Measurements from ENCODE around the gene CTCF.
"Not testable (repeated sequence)": the region's sequence is repeated elsewhere in the genome, so short reads cannot be mapped to it uniquely, and the experiment has no call there.

CTCF gene

DNA sequence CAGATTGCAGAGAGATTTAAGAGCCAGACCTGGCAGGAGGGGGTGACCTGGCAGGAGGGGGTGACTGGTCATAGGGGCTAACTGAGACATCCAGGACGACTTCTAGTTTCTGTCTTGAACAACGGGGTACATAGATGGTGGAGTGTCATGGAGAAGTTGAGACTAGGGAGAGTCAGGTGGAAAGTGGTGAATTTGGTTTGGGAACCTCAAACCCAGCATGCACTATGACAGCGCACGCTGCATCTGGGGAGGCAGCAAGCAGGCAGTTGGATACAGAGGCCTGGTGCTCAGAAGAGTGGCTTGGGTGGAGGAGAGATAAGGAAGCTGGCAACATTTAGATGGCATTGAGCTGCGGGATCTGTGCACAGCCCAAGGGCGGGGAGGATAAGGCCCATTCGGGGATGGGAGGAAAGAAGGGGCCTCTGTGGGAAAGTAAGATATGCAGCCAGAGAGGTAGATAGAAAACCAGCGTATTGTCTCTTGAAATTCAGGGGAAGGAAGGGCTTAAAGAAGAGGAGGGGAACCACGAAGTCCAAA is 29.2 kb upstream of the CTCF start:
- no peak for DNase-seq (ENCODE audit: extremely low spot score)
- TF ChIP-seq L3MBTL2 (conservative IDR thresholded peaks at IDR 0.05) (no peak), FOXA1 (IDR thresholded peaks at IDR 0.05) (no peak), FOXM1 (IDR thresholded peaks at IDR 0.05; ENCODE audit: borderline replicate concordance) (no peak), LEF1 (IDR thresholded peaks at IDR 0.05; ENCODE audit: borderline replicate concordance) (no peak)
- ChIA-PET POLR2A (interaction anchor here (1.0 kb wide), 1 partner anchor 360 kb away, joined by 3 read pairs; the partner anchor contains the start of gene PSKH1), CTCF (interaction anchor here (1.5 to 1.9 kb wide), 2 partner anchors 12 to 14 kb away, joined by 5 to 7 read pairs; no protein-coding TSS in a partner anchor)

DNA sequence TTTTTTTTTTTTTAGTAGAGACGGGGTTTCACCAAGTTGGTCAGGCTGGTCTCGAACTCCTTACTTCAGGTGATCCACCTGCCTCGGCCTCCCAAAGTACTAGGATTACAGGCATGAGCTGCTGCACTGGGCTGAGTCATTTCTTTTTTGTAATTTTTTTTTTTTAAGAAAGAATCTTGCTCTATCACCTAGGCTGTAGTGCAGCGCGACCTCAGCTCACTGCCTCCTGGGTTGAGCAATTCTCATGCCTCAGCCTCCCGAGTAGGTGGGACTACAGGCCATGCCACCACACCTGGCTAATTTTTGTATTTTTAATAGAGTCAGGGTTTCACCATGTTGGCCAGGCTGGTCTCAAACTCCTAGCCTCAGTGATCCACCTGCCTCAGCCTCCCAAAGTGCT is 28.3 kb upstream of the CTCF start:
- POLR2A ChIA-PET; CTCF ChIA-PET; DNase-seq (ENCODE audit: extremely low spot score): not testable (repeated sequence)

- ChIA-PET POLR2A (no interaction called here), CTCF (no interaction called here)
- TF ChIP-seq ZNF384 (IDR thresholded peaks at IDR 0.05), result no peak
- TF ChIP-seq FOXA1 (IDR thresholded peaks at IDR 0.05), result no peak
- TF ChIP-seq, protein P1, sequence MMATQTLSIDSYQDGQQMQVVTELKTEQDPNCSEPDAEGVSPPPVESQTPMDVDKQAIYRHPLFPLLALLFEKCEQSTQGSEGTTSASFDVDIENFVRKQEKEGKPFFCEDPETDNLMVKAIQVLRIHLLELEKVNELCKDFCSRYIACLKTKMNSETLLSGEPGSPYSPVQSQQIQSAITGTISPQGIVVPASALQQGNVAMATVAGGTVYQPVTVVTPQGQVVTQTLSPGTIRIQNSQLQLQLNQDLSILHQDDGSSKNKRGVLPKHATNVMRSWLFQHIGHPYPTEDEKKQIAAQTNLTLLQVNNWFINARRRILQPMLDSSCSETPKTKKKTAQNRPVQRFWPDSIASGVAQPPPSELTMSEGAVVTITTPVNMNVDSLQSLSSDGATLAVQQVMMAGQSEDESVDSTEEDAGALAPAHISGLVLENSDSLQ (IDR thresholded peaks at IDR 0.05), result no peak
- no peak for TF ChIP-seq HDGF (IDR thresholded peaks at IDR 0.05; ENCODE audit: borderline replicate concordance)
- TF ChIP-seq FOXM1 (IDR thresholded peaks at IDR 0.05; ENCODE audit: borderline replicate concordance), result no peak
- no peak for TF ChIP-seq LEF1 (IDR thresholded peaks at IDR 0.05; ENCODE audit: borderline replicate concordance)
- TF ChIP-seq ARNT (IDR thresholded peaks at IDR 0.05), result no peak
- no peak for TF ChIP-seq SUZ12 (IDR thresholded peaks at IDR 0.05)
- TF ChIP-seq NFRKB (IDR thresholded peaks at IDR 0.05), result no peak
- no peak for TF ChIP-seq FOXK2 (IDR thresholded peaks at IDR 0.05)
- TF ChIP-seq ELF4 (IDR thresholded peaks at IDR 0.05), result no peak
- no peak for TF ChIP-seq SP1 (IDR thresholded peaks at IDR 0.05)
- no peak for TF ChIP-seq TARDBP (IDR thresholded peaks at IDR 0.05)
- TF ChIP-seq CTBP1 (IDR thresholded peaks at IDR 0.05; ENCODE audit: borderline replicate concordance), result no peak
- no peak for TF ChIP-seq BHLHE40 (IDR thresholded peaks at IDR 0.05; ENCODE audit: borderline replicate concordance)
- no peak for TF ChIP-seq L3MBTL2 (conservative IDR thresholded peaks at IDR 0.05)
- DNase-seq (ENCODE audit: extremely low spot score), result no peak
Observed at GRCh38 chr16:67534431-67534830, 27.9 kb upstream of the CTCF start.

- CTCF ChIA-PET, result no interaction called here
- TF ChIP-seq ELF4 (IDR thresholded peaks at IDR 0.05) (no peak), SP1 (IDR thresholded peaks at IDR 0.05) (no peak), ZNF384 (IDR thresholded peaks at IDR 0.05) (no peak), CTBP1 (IDR thresholded peaks at IDR 0.05; ENCODE audit: borderline replicate concordance) (no peak), TARDBP (IDR thresholded peaks at IDR 0.05) (no peak)
- POLR2A ChIA-PET, result no interaction called here
- no peak for DNase-seq (ENCODE audit: extremely low spot score)
Observed at GRCh38 chr16:67535201-67535600, 27.1 kb upstream of the CTCF start.

DNA sequence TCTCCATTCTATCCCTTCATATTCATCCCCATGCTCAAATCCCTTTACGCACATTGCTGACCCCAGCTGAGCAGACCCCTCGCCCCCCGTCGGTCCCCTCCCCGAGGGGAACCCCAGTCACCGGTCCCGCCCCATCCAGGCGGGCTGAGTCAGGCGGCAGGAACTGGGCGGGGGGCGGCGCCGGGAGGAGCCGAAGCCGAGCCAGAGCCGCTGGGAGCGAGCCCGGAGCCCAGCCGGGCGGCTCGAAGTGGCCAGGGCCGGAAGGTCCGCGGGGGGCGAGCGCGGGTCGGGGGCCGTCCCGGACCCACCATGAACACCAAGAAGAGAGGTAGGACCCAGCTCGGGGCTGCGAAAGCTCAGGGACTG is 25.1 kb upstream of the CTCF start:
- POLR2A ChIA-PET, result no interaction called here
- TF ChIP-seq, protein P1 (IDR thresholded peaks at IDR 0.05), result no peak
- no peak for TF ChIP-seq ARNT (IDR thresholded peaks at IDR 0.05)
- TF ChIP-seq BHLHE40 (IDR thresholded peaks at IDR 0.05; ENCODE audit: borderline replicate concordance), result no peak
- no peak for TF ChIP-seq FOXA1 (IDR thresholded peaks at IDR 0.05)
- TF ChIP-seq FOXK2 (IDR thresholded peaks at IDR 0.05), result no peak
- no peak for TF ChIP-seq FOXM1 (IDR thresholded peaks at IDR 0.05; ENCODE audit: borderline replicate concordance)
- TF ChIP-seq L3MBTL2 (conservative IDR thresholded peaks at IDR 0.05), result no peak
- no peak for TF ChIP-seq SP1 (IDR thresholded peaks at IDR 0.05)
- TF ChIP-seq ELF4 (IDR thresholded peaks at IDR 0.05), result no peak
- no peak for TF ChIP-seq ZNF384 (IDR thresholded peaks at IDR 0.05)
- no peak for TF ChIP-seq TARDBP (IDR thresholded peaks at IDR 0.05)
- no peak for TF ChIP-seq SUZ12 (IDR thresholded peaks at IDR 0.05)
- TF ChIP-seq HDGF (IDR thresholded peaks at IDR 0.05; ENCODE audit: borderline replicate concordance), result no peak
- no peak for TF ChIP-seq CTBP1 (IDR thresholded peaks at IDR 0.05; ENCODE audit: borderline replicate concordance)
- TF ChIP-seq LEF1 (IDR thresholded peaks at IDR 0.05; ENCODE audit: borderline replicate concordance), result no peak
- TF ChIP-seq NFRKB (IDR thresholded peaks at IDR 0.05), result no peak
- CTCF ChIA-PET, result no interaction called here
- DNase-seq (ENCODE audit: extremely low spot score), result no peak

DNA sequence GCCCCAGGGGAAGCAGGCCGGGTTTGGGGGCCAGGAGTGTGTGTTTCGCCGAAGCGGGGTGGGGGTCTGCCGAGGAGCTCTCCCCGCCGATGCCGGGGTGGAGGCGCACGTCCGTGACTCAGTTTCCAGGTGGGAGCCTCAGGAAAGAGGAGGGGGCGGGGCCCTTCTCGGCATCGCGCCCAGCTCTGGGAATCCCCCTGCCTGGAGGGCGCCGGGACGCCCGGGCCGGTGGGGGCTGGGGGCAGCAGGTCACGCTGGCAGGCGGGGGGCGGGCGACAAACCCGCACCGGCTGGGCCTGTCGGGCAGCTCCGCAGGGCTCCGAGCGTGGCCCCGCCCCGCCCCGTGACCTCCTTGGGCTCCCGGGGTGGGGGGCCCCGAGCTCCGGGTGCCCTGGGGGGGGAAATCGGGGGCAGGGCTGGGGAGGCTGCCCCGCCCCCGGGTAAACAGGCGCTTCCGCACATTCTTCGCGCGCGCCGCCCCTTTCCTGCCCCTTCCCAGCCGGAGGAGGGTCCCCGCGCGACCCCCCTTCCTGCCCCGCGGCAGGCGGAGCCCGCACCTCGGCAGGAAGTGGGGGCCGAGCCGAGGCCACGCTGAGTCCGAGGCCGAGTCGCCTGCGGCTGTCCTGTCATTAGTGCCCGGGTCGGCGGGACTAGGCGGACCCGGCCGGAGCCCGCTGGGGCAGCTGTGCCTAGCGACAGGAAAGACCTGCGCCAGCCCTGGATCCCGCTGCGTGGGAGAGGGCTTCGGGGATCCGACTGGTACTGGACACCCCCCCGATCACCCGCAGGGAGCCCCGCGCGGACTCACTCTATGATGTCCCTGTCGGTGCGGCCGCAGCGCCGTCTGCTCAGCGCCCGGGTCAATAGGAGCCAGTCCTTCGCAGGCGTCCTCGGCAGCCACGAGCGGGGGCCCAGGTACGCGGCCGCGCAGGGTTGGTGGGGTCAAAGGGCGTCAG is 24.4 kb upstream of the CTCF start:
- TF ChIP-seq FOXK2 (IDR thresholded peaks at IDR 0.05) (no peak), SP1 (IDR thresholded peaks at IDR 0.05) (no peak), ZNF384 (IDR thresholded peaks at IDR 0.05) (no peak), ARNT (IDR thresholded peaks at IDR 0.05) (no peak), TARDBP (IDR thresholded peaks at IDR 0.05) (no peak), FOXA1 (IDR thresholded peaks at IDR 0.05) (no peak), BHLHE40 (IDR thresholded peaks at IDR 0.05; ENCODE audit: borderline replicate concordance) (no peak), NFRKB (IDR thresholded peaks at IDR 0.05) (no peak), L3MBTL2 (conservative IDR thresholded peaks at IDR 0.05) (no peak), SUZ12 (IDR thresholded peaks at IDR 0.05) (no peak), ELF4 (IDR thresholded peaks at IDR 0.05) (no peak), CTBP1 (IDR thresholded peaks at IDR 0.05; ENCODE audit: borderline replicate concordance) (no peak), LEF1 (IDR thresholded peaks at IDR 0.05; ENCODE audit: borderline replicate concordance) (no peak), HDGF (IDR thresholded peaks at IDR 0.05; ENCODE audit: borderline replicate concordance) (no peak), FOXM1 (IDR thresholded peaks at IDR 0.05; ENCODE audit: borderline replicate concordance) (no peak)
- TF ChIP-seq, protein P1 (IDR thresholded peaks at IDR 0.05), result no peak
- ChIA-PET CTCF (no interaction called here), POLR2A (no interaction called here)
- no peak for DNase-seq (ENCODE audit: extremely low spot score)
